Astrocyte (in vitro differentiated cells and primary cell): Measurements from ENCODE around the gene IGBP1.

Experiments used
- CTCF ChIP-seq: IDR thresholded peaks from 2 replicates; pipeline ENCODE4 v1.5.1; 2011; ENCODE audit warnings: low read depth, mild to moderate bottlenecking, inconsistent platforms, low read length, moderate library complexity; ENCODE audit not compliant: insufficient read depth
- EZH2 ChIP-seq: IDR thresholded peaks from 2 replicates; pipeline ENCODE4 v1.6.1; 2012; ENCODE audit warnings: mild to moderate bottlenecking, low read length, inconsistent platforms; ENCODE audit not compliant: insufficient read depth

- TF ChIP-seq CTCF = no peak
- no peak for TF ChIP-seq EZH2
Measured at GRCh38 chrX:70124678-70125077, 8.6 kb upstream of the IGBP1 start.
